ENCODE measurements around the gene GIGYF2.

DNA sequence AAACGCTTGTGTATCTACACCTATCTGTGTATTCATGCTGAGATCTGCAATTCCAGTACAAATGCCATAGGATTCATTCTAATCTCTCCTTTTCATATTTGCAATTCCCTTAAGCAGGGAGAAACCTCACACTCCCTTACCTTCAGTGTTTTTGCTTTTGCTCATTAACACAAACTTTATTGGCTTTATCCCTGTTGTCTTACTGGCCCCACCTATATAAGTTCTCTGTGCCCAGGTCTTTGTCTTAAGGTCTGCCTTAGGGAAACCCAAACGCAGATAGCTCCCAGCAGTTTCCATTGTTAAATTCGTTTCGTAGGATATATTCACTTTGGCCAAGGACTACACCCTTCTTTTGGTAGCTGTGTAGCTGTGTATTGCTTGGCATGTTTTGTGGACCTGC lies 169.0 kb downstream of the GIGYF2 start:
- no peak for TF ChIP-seq CTCF (IDR thresholded peaks at IDR 0.05)
- no peak for TF ChIP-seq POLR2AphosphoS5 (IDR thresholded peaks at IDR 0.05; ENCODE audit: low read depth, low read length)
- no peak for TF ChIP-seq REST (IDR thresholded peaks at IDR 0.05; ENCODE audit: insufficient read depth in 1 of 2, low read depth in 2 of 2, low read length in 1 of 2)
- no peak for TF ChIP-seq SIN3A (IDR thresholded peaks at IDR 0.05; ENCODE audit: borderline replicate concordance, insufficient read depth, low read depth, low read length)
- TF ChIP-seq TCF7L2 (IDR thresholded peaks at IDR 0.05; ENCODE audit: low read depth, low read length): no peak
